ENCODE measurements around the gene AP3D1.

AP3D1 gene

DNA sequence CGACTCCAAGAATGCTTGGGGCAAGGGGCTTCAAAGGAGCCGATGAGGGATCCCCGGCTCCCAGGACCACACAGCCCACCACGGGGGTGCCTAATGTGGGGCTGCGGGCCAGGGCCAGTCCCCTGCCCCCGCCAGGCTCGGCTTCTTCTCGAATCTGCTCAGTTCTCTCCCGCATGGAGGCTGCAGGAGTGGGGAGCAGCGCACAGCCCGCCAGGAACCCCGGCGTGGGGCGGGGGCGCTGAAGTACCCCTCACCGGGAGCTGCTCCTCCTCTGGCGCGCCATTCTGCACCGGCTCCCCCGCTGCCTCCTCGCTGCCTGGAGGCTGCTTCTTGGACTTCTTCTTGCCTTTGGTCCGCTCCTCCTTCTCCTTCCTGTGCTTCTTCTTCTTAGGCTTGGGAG lies 39.9 kb downstream of the AP3D1 start:
- Histone ChIP-seq H3K27me3 (ENCODE audit: insufficient read depth, low read length) (no peaks in the 10 kb centered on the region), H3K4me3 (ENCODE audit: low read length) (no peak overlapping the region), H3K27ac (ENCODE audit: low read length) (no peak overlapping the region), H3K36me3 (ENCODE audit: insufficient read depth, low read depth, low read length) (peaks cover 97% of the 10 kb centered on the region), H3K9me3 (ENCODE audit: insufficient read depth, low read depth, low read length) (no peaks in the 10 kb centered on the region), H3K9ac (ENCODE audit: low read depth, low read length) (no peak overlapping the region), H3K4me1 (ENCODE audit: insufficient read depth, low read length) (no peaks in the 10 kb centered on the region)

DNA sequence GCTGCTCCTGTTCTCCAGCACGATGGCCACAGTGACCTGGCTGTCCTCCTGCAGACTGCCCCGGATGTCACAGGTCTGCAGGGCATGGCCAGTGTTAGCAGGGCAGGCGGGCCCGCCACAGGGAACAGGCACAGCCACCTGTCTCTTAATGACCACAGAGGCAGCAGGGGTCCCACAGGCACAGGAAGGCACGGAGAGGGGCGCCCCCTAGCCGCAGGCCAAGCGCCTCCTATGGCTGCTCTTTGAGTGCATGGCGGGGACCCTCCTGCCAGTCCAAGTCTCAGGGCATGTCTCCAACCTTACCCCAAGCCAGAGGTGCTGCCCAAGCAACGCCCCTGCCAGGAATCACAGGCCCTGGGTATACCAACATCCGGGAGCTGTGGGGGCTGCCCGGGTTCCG lies 40.5 kb downstream of the AP3D1 start:
- Histone ChIP-seq H3K9ac (ENCODE audit: low read depth, low read length) (no peak overlapping the region), H3K27me3 (ENCODE audit: insufficient read depth, low read length) (no peaks in the 10 kb centered on the region), H3K9me3 (ENCODE audit: insufficient read depth, low read depth, low read length) (peaks cover 5% of the 10 kb centered on the region; the same call in 1 of the 2 replicates), H3K27ac (ENCODE audit: low read length) (no peak overlapping the region), H3K36me3 (ENCODE audit: insufficient read depth, low read depth, low read length) (peaks cover 97% of the 10 kb centered on the region), H3K4me1 (ENCODE audit: insufficient read depth, low read length) (no peaks in the 10 kb centered on the region), H3K4me3 (ENCODE audit: low read length) (no peak overlapping the region)

DNA sequence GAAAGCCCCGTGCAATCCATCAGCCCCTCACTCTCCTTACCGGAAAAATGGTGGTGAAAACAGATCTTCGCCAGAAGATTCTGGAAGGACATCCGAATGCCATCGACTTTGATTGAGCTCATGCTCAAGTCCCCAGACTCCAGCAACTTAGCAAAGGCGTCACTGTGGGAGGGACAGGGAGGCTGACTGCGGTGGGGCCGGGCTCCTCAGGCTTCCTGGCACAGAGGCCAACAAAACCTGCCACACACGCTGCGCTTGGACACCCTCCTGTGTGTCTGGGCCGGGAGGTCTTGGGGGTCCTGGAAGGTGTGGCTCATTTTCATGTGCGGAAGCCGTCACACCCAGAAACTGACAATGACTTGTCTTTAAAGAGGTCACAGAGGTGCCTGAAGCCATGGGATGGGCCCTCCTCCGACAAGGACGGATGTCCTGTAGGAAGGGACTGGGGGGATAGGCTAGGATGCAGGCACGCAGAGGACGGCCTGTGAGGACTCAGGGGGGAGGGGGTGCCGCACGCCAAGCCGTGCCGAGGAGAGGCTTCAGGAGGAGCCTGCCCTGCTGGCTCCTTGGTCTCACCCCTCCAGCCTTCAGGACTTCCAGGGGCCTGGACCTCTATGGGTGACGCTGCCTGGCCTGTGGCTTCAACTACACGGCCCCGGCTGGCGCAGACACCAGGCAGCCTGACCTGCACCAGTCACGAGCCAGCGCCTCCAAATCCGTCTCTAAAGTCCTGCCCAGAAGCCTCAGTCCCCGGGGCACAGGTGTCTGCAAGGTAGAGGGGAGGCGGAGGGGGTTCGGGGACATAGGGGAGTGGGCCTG lies 42.1 kb downstream of the AP3D1 start:
- Histone ChIP-seq H3K27ac (ENCODE audit: low read length) (no peak overlapping the region), H3K4me1 (ENCODE audit: insufficient read depth, low read length) (no peaks in the 10 kb centered on the region), H3K9ac (ENCODE audit: low read depth, low read length) (no peak overlapping the region), H3K27me3 (ENCODE audit: insufficient read depth, low read length) (no peaks in the 10 kb centered on the region), H3K9me3 (ENCODE audit: insufficient read depth, low read depth, low read length) (peaks cover 8% of the 10 kb centered on the region), H3K4me3 (ENCODE audit: low read length) (no peak overlapping the region), H3K36me3 (ENCODE audit: insufficient read depth, low read depth, low read length) (peaks cover 95% of the 10 kb centered on the region)

DNA sequence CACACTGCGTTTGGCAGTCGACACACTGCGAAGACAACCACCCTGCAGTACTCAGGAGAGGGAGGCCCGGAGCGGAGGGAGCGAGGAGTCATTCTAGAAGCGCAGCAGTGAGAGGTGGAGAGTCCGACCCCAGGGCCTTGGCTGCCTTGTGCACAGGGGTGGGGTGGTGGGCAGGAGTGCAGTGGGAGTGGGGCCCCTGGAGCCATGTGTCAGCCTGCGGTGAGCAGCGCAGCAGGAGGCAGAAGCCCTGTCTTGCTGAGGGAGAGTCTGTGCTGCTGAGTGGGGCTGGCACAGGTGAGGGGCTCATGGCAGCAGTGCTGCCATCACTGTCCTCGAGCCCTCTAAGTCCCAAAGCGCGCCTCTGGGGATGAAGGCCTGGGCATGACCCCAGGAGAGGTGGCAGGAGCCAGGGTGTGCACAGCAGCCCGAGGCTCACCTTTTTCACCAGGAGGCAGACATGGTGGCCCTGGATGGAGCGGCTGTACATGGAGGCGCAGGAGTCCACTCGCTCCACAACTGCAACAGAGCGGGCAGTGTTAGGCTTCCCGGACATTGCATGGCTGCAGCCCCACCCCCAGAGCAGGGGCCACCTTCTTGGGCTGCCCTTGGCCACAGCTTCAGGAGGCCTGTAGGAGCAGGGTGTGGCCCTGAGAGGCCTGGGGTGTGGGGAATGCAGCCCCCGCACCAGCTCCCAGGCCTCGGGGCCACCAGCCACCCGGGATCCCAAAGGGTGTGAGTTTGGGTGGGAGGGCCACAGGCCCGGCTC lies 42.9 kb downstream of the AP3D1 start:
- no peak overlapping the region for H3K4me3 ChIP-seq (ENCODE audit: low read length)
- H3K9me3 ChIP-seq (ENCODE audit: insufficient read depth, low read depth, low read length) = peaks cover 8% of the 10 kb centered on the region
- H3K9ac ChIP-seq (ENCODE audit: low read depth, low read length) = no peak overlapping the region
- H3K36me3 ChIP-seq (ENCODE audit: insufficient read depth, low read depth, low read length) = peaks cover 95% of the 10 kb centered on the region
- H3K27me3 ChIP-seq (ENCODE audit: insufficient read depth, low read length) = no peaks in the 10 kb centered on the region
- no peak overlapping the region for H3K27ac ChIP-seq (ENCODE audit: low read length)
- no peaks in the 10 kb centered on the region for H3K4me1 ChIP-seq (ENCODE audit: insufficient read depth, low read length)

DNA sequence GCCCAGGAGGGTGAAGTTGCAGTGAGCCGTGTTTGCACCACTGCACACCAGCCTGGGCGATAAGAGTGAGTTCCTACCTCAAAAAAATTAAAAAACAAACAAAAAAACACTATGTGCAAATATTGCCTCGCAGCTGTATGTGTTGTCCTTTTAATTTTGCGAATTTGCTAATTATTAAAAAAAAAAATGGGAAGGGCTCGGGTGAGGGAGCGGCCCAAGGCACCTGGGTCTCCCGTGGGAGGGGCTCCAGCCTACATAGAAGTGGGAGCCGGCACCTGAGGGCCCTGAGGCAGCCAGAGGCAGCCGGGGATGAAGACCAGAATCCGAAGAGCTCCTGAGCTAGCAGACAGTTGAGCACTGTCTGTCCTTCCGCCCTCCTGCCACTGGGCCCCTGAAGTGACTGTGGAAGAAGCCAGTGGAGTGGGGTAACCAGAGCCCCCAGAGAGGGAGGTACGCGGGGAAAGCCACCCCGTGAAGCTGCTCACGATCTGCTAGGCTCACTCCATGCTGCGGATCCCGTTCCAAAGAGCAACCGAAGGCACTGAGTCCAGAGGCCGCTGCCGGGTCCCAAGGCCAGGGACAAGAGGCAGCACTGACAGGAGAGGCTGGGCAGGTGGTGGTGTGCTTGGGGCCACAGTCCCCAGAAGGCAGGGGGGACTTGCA lies 48.2 kb downstream of the AP3D1 start:
- Histone ChIP-seq H3K9me3 (ENCODE audit: insufficient read depth, low read depth, low read length) (peaks cover 8% of the 10 kb centered on the region), H3K36me3 (ENCODE audit: insufficient read depth, low read depth, low read length) (peaks cover 80% of the 10 kb centered on the region), H3K9ac (ENCODE audit: low read depth, low read length) (no peak overlapping the region), H3K4me1 (ENCODE audit: insufficient read depth, low read length) (no peaks in the 10 kb centered on the region), H3K27ac (ENCODE audit: low read length) (no peak overlapping the region), H3K27me3 (ENCODE audit: insufficient read depth, low read length) (no peaks in the 10 kb centered on the region), H3K4me3 (ENCODE audit: low read length) (no peak overlapping the region)

DNA sequence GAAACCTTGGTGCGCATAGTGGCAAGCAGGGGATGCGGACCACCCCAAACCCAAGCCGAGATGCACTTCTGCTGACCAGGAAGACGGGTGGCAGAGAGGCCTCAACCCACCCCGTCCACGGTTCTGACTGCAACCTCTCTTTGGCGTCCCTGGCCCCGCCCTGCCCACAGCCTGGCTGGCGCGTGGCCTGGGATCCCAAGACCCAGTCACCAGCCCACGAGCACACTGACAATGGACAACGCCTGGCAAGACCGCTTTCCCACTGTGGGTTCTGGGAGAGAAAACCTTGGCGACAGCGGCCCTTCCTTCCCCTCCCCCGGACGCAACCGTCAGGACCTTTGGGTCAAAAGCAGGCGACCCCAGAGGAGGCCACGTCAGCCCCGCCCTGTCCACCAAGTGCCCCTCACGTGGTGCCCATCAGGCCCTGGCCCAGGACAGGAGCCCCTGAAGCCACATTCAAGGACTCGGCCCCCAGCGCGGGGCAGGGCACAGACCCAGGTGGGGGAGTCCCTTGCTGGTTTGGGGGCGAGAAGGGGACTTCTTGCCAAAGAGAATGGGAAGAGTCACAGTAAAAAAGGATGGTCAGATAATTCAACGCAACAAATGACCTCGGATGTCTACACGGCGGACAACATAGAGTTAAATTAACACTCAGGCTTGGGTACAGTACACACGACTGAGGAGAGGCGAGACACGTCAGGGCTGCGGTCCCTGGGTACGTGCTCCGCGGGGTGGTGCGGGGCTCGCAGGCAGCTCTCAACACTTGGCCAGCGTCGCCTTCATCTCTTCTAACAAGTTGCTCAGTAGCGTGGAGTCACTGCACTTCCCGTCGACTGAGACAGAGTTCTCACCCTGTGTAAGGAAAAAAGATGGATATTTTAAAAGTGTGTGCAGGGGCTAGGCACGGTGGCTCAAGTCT lies 49.7 kb downstream of the AP3D1 start:
- Histone ChIP-seq H3K9ac (ENCODE audit: low read depth, low read length) (no peak overlapping the region), H3K4me3 (ENCODE audit: low read length) (no peak overlapping the region)

DNA sequence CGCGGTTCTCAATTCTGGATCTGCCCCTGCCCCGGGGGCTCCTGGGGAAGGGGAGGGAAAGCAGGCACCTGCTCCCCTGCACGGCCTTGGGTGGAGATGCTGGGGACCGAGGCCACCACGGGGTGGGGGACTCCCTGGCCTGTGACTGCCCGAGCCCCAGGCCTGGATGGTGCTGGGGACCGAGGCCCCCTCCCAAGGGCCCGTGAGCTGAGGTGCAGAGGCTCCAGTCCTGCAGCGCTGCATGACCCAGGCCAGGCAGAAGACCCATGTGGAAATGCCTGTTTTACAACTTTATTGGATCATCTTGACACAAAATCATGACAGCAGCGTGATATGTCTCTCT lies 50.7 kb downstream of the AP3D1 start:
- Histone ChIP-seq H3K27ac (ENCODE audit: low read length) (no peak overlapping the region), H3K36me3 (ENCODE audit: insufficient read depth, low read depth, low read length) (peaks cover 56% of the 10 kb centered on the region), H3K9ac (ENCODE audit: low read depth, low read length) (no peak overlapping the region), H3K27me3 (ENCODE audit: insufficient read depth, low read length) (no peaks in the 10 kb centered on the region), H3K4me1 (ENCODE audit: insufficient read depth, low read length) (no peaks in the 10 kb centered on the region), H3K4me3 (ENCODE audit: low read length) (no peak overlapping the region), H3K9me3 (ENCODE audit: insufficient read depth, low read depth, low read length) (peaks cover 3% of the 10 kb centered on the region; the same call in 1 of the 2 replicates)

More for the DNA sequence above, 49.7 kb downstream of the AP3D1 start:
- Histone ChIP-seq H3K27me3 (ENCODE audit: insufficient read depth, low read length) (no peaks in the 10 kb centered on the region), H3K4me1 (ENCODE audit: insufficient read depth, low read length) (no peaks in the 10 kb centered on the region), H3K27ac (ENCODE audit: low read length) (no peak overlapping the region), H3K9me3 (ENCODE audit: insufficient read depth, low read depth, low read length) (peaks cover 8% of the 10 kb centered on the region), H3K36me3 (ENCODE audit: insufficient read depth, low read depth, low read length) (peaks cover 66% of the 10 kb centered on the region)

DNA sequence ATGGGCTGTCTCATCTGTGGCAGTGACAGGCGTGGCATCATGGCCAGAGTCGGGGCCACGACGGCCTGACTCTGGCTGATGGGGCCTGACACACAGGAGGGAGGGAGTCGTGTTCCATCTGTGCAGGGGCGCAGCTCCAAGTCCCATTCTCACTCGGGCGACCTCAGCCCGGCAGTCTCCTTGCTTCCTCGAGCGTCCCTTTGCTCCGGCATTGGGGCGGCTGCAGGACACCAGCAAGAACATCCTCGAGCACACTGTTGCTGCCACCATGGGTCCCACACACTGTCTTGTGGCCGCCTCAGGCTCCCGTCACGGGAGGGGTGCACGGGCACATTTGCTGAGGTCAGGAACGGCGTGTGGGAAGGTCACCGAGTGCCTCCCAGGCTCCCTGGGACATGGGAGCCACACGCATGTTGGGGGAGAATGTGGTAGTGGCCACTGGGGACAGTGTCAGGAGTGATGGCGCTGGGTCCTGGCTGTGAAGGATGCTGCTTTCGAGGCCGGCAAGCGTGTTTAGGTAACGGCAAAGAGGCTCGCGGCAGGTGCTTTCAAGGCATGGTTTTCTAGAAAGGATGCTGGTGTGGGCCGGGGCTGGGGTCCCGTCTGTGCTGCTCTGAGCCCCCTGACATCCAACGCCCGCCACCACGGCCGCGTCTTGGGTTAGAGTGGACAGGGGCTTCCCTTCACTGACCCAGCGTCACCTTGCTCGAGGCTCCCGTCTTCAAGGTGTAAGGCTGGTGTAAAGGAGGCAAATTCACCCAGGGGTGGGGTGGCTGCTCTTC lies 51.2 kb downstream of the AP3D1 start:
- Histone ChIP-seq H3K9ac (ENCODE audit: low read depth, low read length) (no peak overlapping the region), H3K36me3 (ENCODE audit: insufficient read depth, low read depth, low read length) (peaks cover 50% of the 10 kb centered on the region)

DNA sequence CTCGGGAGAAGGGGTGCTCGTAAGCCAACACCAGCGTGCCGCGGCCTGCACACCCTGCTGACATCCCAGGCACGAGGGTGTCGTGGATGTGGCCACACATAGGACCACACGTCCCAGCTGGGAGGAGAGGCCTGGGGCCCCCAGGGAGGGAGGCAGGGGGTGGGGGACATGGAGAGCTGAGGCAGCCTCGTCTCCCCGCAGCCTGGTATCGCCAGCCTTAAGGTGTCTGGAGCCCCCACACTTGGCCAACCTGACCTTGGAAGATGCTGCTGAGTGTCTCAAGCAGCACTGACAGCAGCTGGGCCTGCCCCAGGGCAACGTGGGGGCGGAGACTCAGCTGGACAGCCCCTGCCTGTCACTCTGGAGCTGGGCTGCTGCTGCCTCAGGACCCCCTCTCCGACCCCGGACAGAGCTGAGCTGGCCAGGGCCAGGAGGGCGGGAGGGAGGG lies 52.3 kb downstream of the AP3D1 start:
- H3K4me3 ChIP-seq (ENCODE audit: low read length) = no peak overlapping the region
- H3K27me3 ChIP-seq (ENCODE audit: insufficient read depth, low read length) = no peaks in the 10 kb centered on the region
- no peaks in the 10 kb centered on the region for H3K9me3 ChIP-seq (ENCODE audit: insufficient read depth, low read depth, low read length)
- no peaks in the 10 kb centered on the region for H3K4me1 ChIP-seq (ENCODE audit: insufficient read depth, low read length)
- H3K27ac ChIP-seq (ENCODE audit: low read length) = no peak overlapping the region
- H3K36me3 ChIP-seq (ENCODE audit: insufficient read depth, low read depth, low read length) = peaks cover 42% of the 10 kb centered on the region
- H3K9ac ChIP-seq (ENCODE audit: low read depth, low read length) = no peak overlapping the region

More for the DNA sequence above, 51.2 kb downstream of the AP3D1 start:
- H3K4me3 ChIP-seq (ENCODE audit: low read length) = no peak overlapping the region
- no peaks in the 10 kb centered on the region for H3K4me1 ChIP-seq (ENCODE audit: insufficient read depth, low read length)
- no peak overlapping the region for H3K27ac ChIP-seq (ENCODE audit: low read length)
- H3K27me3 ChIP-seq (ENCODE audit: insufficient read depth, low read length) = no peaks in the 10 kb centered on the region
- H3K9me3 ChIP-seq (ENCODE audit: insufficient read depth, low read depth, low read length) = no peaks in the 10 kb centered on the region

DNA sequence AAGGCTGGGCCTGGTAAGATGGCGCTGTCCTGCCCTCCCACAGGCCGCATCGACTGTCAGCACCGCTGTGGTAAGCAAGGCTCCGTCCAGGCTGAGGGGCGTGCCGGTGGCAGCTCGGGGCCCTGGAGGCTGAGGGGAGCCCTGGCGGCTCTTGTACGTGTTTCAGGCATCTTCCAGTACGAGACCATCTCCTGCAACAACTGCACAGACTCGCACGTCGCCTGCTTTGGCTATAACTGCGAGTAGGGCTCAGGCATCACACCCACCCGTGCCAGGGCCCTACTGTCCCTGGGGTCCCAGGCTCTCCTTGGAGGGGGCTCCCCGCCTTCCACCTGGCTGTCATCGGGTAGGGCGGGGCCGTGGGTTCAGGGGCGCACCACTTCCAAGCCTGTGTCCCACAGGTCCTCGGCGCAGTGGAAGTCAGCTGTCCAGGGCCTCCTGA lies 53.5 kb downstream of the AP3D1 start:
- no peak overlapping the region for H3K4me3 ChIP-seq (ENCODE audit: low read length)
- H3K9ac ChIP-seq (ENCODE audit: low read depth, low read length) = no peak overlapping the region
- H3K9me3 ChIP-seq (ENCODE audit: insufficient read depth, low read depth, low read length) = no peaks in the 10 kb centered on the region
- H3K27ac ChIP-seq (ENCODE audit: low read length) = no peak overlapping the region
- H3K36me3 ChIP-seq (ENCODE audit: insufficient read depth, low read depth, low read length) = peaks cover 30% of the 10 kb centered on the region
- no peaks in the 10 kb centered on the region for H3K27me3 ChIP-seq (ENCODE audit: insufficient read depth, low read length)
- no peaks in the 10 kb centered on the region for H3K4me1 ChIP-seq (ENCODE audit: insufficient read depth, low read length)
